Endothelial cell of umbilical vein (primary cell): ENCODE measurements around the gene POLA1.

Experiments used
- CTCF ChIP-seq, 2 donors: IDR thresholded peaks; 1 replicate in 1 of 2; 2 replicates in 1 of 2; pipeline ENCODE4 v1.5.1; 2011; ENCODE audit warnings: low read length in 2 of 2, mild to moderate bottlenecking in 2 of 2, moderate library complexity in 2 of 2, control low read depth in 1 of 2, inconsistent platforms in 1 of 2, low read depth in 1 of 2; ENCODE audit not compliant: insufficient read depth in 1 of 2; ENCODE audit errors: extremely low read depth in 1 of 2
- EZH2 ChIP-seq: IDR thresholded peaks from 2 replicates; pipeline ENCODE4 v1.6.1; 2012; ENCODE audit warnings: borderline replicate concordance, low read depth, mild to moderate bottlenecking, moderate library complexity, low read length, inconsistent platforms; ENCODE audit not compliant: severe bottlenecking
- FOS ChIP-seq: IDR thresholded peaks from 2 replicates; pipeline ENCODE4 v1.6.1; 2011; ENCODE audit warnings: mild to moderate bottlenecking, low read length, moderate library complexity, borderline replicate concordance; ENCODE audit not compliant: insufficient read depth
- GATA2 ChIP-seq: IDR thresholded peaks from 2 replicates; pipeline ENCODE4 v1.7.0; 2011; ENCODE audit warnings: low read depth, mild to moderate bottlenecking, moderate library complexity, mixed read lengths, low read length; ENCODE audit not compliant: insufficient read length, insufficient read depth
- JUN ChIP-seq: IDR thresholded peaks from 2 replicates; pipeline ENCODE4 v1.6.1; 2011; ENCODE audit warnings: borderline replicate concordance, low read depth; ENCODE audit not compliant: insufficient read length, insufficient read depth
- MAX ChIP-seq: IDR thresholded peaks from 2 replicates; pipeline ENCODE4 v1.6.1; 2011; ENCODE audit not compliant: insufficient read depth, insufficient read length
- POLR2A ChIP-seq: IDR thresholded peaks from 2 replicates; pipeline ENCODE4 v1.6.1; 2012; ENCODE audit warnings: low read depth, mild to moderate bottlenecking, control low read depth, low read length
- POLR2AphosphoS5 ChIP-seq: IDR thresholded peaks from 2 replicates; pipeline ENCODE4 v1.6.1; 2012; ENCODE audit warnings: low read depth, mild to moderate bottlenecking, control low read depth, low read length, moderate library complexity; ENCODE audit not compliant: insufficient read depth

GRCh38 chrX:24899391-24899790 is 205.7 kb downstream of the POLA1 start:
- TF ChIP-seq POLR2A (no peak), CTCF (IDR thresholded peaks at IDR 0.05; ENCODE audit: extremely low read depth in 1 of 2, insufficient read depth in 1 of 2, low read depth in 1 of 2, low read length in 2 of 2) (no peak), EZH2 (no peak), POLR2AphosphoS5 (no peak), GATA2 (no peak), MAX (no peak), JUN (no peak), FOS (no peak)
